GM13977 (cell line): ENCODE data around the gene SCFD2.
"Not testable (repeated sequence)": the region's sequence is repeated elsewhere in the genome, so short reads cannot be mapped to it uniquely, and the experiment has no call there.

Experiments
- DNase-seq: peaks from one replicate; pipeline ENCODE4 v3.0.0; 2012; ENCODE audit warnings: low spot score
- in situ Hi-C: fragments of 300-500 bp; cut with MboI; formaldehyde crosslinking; loops from one replicate; pipeline ENCODE4 v1.12.0; 2022; ENCODE audit warnings: low sequenced_read_pairs, low pct_unique_long_range_greater_than_20kb, mixed read lengths, inconsistent platforms; ENCODE audit not compliant: unreplicated experiment
- TF ChIP-seq, protein P1 (sequence below): IDR thresholded peaks from 2 replicates; pipeline ENCODE4 v1.5.1; 2012; ENCODE audit warnings: mild to moderate bottlenecking, control low read depth; ENCODE audit not compliant: insufficient read depth; ENCODE audit errors: extremely low read depth, missing control alignments

The SCFD2 gene

DNA sequence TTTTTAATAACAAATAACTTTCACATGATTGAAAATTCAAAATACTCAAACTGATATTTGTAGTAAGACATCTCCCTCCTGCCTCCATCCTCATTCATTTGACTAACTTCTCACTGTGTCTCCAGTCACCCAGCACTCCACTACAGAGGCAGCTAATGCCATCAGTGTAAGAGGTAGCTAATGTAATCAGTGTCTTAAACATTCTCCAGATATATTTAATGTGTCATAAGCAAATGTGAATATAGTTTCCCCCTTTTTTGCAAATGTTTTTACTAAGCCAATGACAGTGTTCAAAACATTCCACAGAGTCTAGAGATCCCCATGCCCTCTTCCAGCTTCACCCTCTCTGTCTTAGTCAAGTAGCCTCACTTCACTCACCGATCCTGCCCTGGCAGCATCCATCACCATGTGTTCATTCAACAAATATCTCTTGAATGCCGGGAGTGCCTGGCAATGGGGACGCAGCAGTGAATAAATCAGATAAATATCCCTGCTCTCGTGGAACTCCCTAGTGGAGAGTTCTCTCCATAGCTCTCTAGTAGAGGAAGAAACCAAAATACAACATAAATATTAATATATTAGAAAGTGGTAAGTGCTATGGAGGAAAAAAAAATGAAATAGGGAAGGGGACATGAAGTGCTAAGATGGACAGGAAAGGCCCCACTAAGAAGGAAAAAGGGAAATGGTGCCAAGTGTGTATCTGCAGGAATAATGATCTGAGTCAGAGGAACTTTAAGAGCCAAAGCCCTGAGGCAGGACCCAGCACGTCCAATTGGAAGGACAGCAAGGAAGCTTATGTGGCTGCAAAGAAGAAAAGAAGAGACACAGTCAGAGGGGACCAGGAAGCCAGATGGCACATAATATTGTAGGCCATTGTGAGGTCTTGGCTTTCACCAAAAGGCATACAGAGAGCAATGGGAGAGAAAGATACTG, 18.7 kb downstream of the SCFD2 start:
- in situ Hi-C loops, result no loop called here
- TF ChIP-seq, protein P1, sequence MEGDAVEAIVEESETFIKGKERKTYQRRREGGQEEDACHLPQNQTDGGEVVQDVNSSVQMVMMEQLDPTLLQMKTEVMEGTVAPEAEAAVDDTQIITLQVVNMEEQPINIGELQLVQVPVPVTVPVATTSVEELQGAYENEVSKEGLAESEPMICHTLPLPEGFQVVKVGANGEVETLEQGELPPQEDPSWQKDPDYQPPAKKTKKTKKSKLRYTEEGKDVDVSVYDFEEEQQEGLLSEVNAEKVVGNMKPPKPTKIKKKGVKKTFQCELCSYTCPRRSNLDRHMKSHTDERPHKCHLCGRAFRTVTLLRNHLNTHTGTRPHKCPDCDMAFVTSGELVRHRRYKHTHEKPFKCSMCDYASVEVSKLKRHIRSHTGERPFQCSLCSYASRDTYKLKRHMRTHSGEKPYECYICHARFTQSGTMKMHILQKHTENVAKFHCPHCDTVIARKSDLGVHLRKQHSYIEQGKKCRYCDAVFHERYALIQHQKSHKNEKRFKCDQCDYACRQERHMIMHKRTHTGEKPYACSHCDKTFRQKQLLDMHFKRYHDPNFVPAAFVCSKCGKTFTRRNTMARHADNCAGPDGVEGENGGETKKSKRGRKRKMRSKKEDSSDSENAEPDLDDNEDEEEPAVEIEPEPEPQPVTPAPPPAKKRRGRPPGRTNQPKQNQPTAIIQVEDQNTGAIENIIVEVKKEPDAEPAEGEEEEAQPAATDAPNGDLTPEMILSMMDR, result no peak
- no peak for DNase-seq

DNA sequence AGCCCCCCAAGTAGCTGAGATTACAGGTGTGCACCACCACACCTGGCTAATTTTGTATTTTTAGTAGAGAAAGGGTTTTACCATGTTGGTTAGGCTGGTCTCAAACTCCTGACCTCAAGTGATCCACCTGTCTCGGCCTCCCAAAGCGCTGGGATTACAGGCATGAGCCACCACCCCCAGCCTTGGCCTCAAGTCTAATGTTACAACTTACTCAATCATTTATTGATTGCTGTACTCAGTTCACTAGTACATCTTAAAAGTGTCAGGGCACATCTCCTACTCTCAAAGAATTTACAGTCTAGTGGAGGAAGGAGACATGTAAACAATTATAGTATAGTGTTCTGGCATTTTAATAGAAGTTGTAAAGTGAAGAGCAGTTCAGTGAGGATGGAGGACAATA, 19.5 kb downstream of the SCFD2 start:
- in situ Hi-C loops, DNase-seq: not testable (repeated sequence)

- in situ Hi-C loops, DNase-seq: not testable (repeated sequence)
Observed at GRCh38 chr4:53340145-53340544, 25.7 kb downstream of the SCFD2 start.

GRCh38 chr4:53334916-53335315, 30.9 kb downstream of the SCFD2 start:
- DNase-seq, in situ Hi-C loops: not testable (repeated sequence)

DNA sequence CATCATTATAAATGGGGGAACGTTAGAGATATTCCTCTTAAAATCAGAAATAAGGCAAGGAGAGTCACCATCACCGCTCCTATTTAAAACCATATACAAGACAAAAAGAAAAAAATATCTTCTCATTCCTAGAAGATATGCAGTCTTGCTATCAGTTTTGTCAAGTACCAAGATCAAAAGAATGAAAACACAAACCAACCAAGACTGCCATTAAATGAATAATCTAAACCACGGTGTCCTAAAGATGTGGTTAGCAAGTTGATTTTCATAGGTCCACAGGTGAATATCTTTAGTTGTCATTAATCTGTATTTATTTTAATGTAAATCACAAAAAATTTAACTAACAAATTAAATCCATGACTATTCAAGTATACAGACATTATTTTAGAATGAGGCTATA, 39.3 kb downstream of the SCFD2 start:
- in situ Hi-C loops, result no loop called here
- TF ChIP-seq, protein P1, result no peak
- no peak for DNase-seq

- DNase-seq, result no peak
- in situ Hi-C loops, result no loop called here
- TF ChIP-seq, protein P1, result no peak
Observed at GRCh38 chr4:53322696-53323095, 43.2 kb downstream of the SCFD2 start.

GRCh38 chr4:53321984-53322289, 43.9 kb downstream of the SCFD2 start:
- no peak for DNase-seq
- in situ Hi-C loops, result no loop called here
- TF ChIP-seq, protein P1, result no peak

- in situ Hi-C loops, result no loop called here
- TF ChIP-seq, protein P1, result no peak
- DNase-seq, result no peak
Observed at GRCh38 chr4:53321151-53321983, 44.5 kb downstream of the SCFD2 start.
